WTC11 (cell line): ENCODE data around the gene RAPGEF3.

Source experiments
- CTCF ChIP-seq: fragments of 200-600 bp; IDR thresholded peaks from 2 replicates; pipeline ENCODE4 v1.8.0; 2022; ENCODE audit warnings: antibody characterized with exemption
- FOXJ3 ChIP-seq: sonication (generic); formaldehyde crosslinking; IDR thresholded peaks from 2 replicates; pipeline ENCODE4 v1.9.0; 2021; ENCODE audit warnings: missing genetic modification reagents, mild to moderate bottlenecking, borderline replicate concordance
- JUN ChIP-seq: sonication (generic); formaldehyde crosslinking; IDR thresholded peaks from 2 replicates; pipeline ENCODE4 v1.8.0; 2023; ENCODE audit warnings: mild to moderate bottlenecking, missing genetic modification reagents
- MAX ChIP-seq: sonication (generic); formaldehyde crosslinking; IDR thresholded peaks from 2 replicates; pipeline ENCODE4 v1.8.0; 2022; ENCODE audit warnings: mild to moderate bottlenecking, missing genetic modification reagents
- NFE2L1 ChIP-seq: sonication (generic); formaldehyde crosslinking; IDR thresholded peaks from 2 replicates; pipeline ENCODE4 v1.8.1; 2023; ENCODE audit warnings: missing genetic modification reagents
- NR1H2 ChIP-seq: sonication (generic); formaldehyde crosslinking; IDR thresholded peaks from 2 replicates; pipeline ENCODE4 v1.9.0; 2021; ENCODE audit warnings: mild to moderate bottlenecking, moderate library complexity, missing genetic modification reagents
- PREB ChIP-seq: sonication (generic); formaldehyde crosslinking; IDR thresholded peaks from 2 replicates; pipeline ENCODE4 v1.8.1; 2022; ENCODE audit warnings: mild to moderate bottlenecking, missing genetic modification reagents, moderate library complexity, borderline replicate concordance
- PRRX2 ChIP-seq: fragments of 250-450 bp; sonication (Bioruptor Pico); IDR thresholded peaks from 2 replicates; pipeline ENCODE4 v1.8.0; 2021; ENCODE audit warnings: mild to moderate bottlenecking
- SP1 ChIP-seq: sonication (generic); formaldehyde crosslinking; conservative IDR thresholded peaks from 2 replicates; pipeline ENCODE4 v1.8.1; 2022; ENCODE audit warnings: missing genetic modification reagents
- STAT6 ChIP-seq: sonication (generic); formaldehyde crosslinking; conservative IDR thresholded peaks from 2 replicates; pipeline ENCODE4 v1.8.1; 2023; ENCODE audit warnings: mild to moderate bottlenecking, low read depth, missing genetic modification reagents, moderate library complexity
- ZNF232 ChIP-seq: sonication (generic); formaldehyde crosslinking; IDR thresholded peaks from 2 replicates; pipeline ENCODE4 v1.8.0; 2022; ENCODE audit warnings: mild to moderate bottlenecking, missing genetic modification reagents
- TF ChIP-seq, protein P1 (sequence below): sonication (generic); formaldehyde crosslinking; conservative IDR thresholded peaks from 2 replicates; pipeline ENCODE4 v1.8.1; 2022; ENCODE audit warnings: mild to moderate bottlenecking, missing genetic modification reagents
- TF ChIP-seq, protein P2 (sequence below): sonication (generic); formaldehyde crosslinking; IDR thresholded peaks from 2 replicates; pipeline ENCODE4 v1.8.1; 2023; ENCODE audit warnings: mild to moderate bottlenecking, missing genetic modification reagents

GRCh38 chr12:47707905-47708543 lies 50.7 kb downstream of the RAPGEF3 start:
- TF ChIP-seq CTCF (no peak), STAT6 (CRISPR knock-in tag) (no peak), NFE2L1 (CRISPR knock-in tag) (no peak), FOXJ3 (CRISPR knock-in tag) (no peak), JUN (CRISPR knock-in tag) (no peak), MAX (CRISPR knock-in tag) (no peak), PRRX2 (CRISPR knock-in tag) (no peak), NR1H2 (CRISPR knock-in tag) (no peak), SP1 (no peak), PREB (CRISPR knock-in tag) (no peak), ZNF232 (no peak)
- TF ChIP-seq, protein P1, sequence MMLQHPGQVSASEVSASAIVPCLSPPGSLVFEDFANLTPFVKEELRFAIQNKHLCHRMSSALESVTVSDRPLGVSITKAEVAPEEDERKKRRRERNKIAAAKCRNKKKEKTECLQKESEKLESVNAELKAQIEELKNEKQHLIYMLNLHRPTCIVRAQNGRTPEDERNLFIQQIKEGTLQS, result no peak
- TF ChIP-seq, protein P2, sequence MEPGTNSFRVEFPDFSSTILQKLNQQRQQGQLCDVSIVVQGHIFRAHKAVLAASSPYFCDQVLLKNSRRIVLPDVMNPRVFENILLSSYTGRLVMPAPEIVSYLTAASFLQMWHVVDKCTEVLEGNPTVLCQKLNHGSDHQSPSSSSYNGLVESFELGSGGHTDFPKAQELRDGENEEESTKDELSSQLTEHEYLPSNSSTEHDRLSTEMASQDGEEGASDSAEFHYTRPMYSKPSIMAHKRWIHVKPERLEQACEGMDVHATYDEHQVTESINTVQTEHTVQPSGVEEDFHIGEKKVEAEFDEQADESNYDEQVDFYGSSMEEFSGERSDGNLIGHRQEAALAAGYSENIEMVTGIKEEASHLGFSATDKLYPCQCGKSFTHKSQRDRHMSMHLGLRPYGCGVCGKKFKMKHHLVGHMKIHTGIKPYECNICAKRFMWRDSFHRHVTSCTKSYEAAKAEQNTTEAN, result no peak
